ENCODE data around the gene RUFY1.

DNA sequence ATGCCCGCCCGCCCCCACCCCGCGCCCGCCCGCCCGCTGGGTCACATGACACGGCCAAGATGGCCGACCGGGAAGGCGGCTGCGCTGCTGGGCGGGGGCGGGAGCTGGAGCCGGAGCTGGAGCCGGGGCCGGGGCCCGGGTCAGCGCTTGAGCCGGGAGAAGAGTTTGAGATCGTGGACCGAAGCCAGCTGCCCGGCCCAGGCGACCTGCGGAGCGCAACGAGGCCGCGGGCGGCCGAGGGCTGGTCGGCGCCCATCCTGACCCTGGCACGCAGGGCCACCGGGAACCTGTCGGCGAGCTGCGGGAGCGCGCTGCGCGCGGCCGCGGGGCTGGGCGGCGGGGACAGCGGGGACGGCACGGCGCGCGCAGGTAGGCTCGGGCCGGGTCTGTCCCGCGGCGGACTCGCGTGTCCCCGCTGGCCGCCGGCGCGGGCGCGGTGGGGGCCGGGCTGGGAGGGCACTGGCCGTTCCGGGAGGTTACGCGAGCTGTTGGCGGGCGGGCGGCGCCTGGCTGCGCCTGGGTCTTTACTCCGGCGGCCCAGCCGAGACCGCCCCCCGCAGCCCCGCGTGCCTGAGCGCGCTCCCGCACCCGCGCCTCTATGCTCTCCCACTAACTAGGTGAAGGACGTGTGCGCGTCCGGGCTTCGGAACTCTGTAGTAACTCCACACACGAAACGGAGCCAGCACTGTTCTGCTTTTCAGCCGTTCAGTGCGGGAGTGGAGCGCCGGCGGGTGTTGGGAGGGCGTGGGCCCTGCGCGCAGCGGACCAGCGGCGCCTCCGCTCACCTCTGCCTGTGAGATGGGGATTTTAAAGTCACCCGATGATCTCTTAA, at the start of gene RUFY1:
- TF ChIP-seq, protein P1, sequence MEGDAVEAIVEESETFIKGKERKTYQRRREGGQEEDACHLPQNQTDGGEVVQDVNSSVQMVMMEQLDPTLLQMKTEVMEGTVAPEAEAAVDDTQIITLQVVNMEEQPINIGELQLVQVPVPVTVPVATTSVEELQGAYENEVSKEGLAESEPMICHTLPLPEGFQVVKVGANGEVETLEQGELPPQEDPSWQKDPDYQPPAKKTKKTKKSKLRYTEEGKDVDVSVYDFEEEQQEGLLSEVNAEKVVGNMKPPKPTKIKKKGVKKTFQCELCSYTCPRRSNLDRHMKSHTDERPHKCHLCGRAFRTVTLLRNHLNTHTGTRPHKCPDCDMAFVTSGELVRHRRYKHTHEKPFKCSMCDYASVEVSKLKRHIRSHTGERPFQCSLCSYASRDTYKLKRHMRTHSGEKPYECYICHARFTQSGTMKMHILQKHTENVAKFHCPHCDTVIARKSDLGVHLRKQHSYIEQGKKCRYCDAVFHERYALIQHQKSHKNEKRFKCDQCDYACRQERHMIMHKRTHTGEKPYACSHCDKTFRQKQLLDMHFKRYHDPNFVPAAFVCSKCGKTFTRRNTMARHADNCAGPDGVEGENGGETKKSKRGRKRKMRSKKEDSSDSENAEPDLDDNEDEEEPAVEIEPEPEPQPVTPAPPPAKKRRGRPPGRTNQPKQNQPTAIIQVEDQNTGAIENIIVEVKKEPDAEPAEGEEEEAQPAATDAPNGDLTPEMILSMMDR (conservative IDR thresholded peaks at IDR 0.05; ENCODE audit: low read length) = no peak
- TF ChIP-seq EZH2phosphoT487 (IDR thresholded peaks at IDR 0.05; ENCODE audit: borderline replicate concordance, low read depth, low read length) = no peak

All from OCI-LY7 (cell line).